ENCODE measurements around the gene GOLGA6L24.
"Not testable (repeated sequence)": the region's sequence is repeated elsewhere in the genome, so short reads cannot be mapped to it uniquely, and the experiment has no call there.

The GOLGA6L24 gene, protein sequence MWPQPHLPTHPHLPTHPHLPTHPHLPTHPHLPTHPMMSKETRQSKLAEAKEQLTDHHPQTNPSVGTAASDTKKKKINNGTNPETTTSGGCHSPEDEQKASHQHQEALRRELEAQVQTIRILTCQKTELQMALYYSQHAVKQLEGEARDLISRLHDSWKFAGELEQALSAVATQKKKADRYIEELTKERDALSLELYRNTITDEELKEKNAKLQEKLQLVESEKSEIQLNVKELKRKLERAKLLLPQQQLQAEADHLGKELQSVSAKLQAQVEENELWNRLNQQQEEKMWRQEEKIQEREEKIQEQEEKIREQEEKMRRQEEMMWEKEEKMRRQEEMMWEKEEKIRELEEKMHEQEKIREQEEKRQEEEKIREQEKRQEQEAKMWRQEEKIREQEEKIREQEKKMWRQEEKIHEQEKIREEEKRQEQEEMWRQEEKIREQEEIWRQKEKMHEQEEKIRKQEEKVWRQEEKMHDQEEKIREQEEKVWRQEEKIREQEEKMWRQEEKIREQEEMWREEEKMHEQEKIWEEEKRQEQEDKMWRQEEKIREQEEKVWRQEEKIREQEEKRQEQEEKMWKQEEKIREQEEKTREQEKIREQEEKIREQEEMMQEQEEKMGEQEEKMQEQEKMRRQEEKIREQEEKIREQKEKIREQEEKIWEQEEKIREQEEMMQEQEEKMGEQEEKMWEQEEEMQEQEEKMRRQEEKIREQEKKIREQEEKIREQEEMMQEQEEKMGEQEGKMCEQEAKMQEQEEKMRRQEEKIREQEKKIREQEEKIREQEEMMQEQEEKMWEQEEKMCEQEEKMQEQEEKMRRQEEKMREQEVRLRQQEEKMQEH

DNA sequence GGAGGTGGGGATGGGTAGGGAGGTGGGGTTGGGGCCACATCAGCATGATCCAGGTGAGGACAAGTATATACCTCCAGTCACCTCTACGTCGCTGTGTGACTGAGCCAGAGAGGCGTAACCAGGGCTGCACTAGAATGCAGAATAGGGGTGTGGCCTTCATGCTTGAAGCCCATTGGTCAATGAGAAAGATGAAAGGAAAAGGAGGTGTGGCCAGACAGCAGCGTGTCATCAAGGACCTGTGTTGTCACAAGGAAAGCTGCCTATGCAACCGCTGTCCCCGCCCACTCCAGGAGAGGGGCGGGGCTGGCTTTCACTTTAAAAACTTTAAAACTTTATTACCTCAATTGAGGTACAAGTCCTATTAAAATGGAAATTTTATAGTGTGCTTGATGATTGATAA lies at the start of gene GOLGA6L24:
GOLGA6L24 (minus strand) TSS at position 101 of the 400 bp plus-strand sequence; CDS start at position 40, 61 bp downstream.
- not testable (repeated sequence) for DNase-seq

DNA sequence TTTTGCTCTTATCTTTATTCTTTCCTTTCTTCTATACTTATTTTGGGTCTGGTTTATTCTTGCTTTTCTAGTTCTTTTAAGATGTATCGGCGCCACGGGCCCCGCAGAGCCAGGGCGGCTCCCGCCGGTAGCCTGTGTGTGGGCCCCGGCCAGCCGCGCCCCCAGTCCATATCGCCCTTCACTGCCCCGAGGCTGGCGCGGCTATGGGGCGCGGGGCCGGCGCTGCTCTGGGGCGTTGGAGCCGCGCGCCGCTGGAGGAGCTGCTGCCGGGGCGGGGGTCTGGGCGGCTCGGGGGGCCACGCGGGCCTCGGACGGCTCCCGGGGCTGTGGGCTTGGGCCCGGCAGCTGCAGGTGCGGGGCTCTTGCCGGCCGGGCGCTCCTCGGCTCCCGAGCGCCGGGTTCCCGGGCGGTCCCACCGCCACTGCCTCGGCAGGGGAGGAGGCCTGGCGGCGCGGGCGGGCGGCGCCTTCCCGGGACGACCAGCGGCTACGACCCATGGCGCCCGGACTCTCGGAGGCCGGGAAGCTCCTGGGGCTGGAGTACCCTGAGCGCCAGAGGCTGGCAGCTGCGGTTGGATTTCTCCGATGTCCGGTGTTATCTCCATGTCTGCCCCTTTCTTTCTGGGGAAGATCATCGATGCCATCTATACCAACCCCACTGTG lies 45.0 kb upstream of the GOLGA6L24 start:
- DNase-seq = not testable (repeated sequence)

DNA sequence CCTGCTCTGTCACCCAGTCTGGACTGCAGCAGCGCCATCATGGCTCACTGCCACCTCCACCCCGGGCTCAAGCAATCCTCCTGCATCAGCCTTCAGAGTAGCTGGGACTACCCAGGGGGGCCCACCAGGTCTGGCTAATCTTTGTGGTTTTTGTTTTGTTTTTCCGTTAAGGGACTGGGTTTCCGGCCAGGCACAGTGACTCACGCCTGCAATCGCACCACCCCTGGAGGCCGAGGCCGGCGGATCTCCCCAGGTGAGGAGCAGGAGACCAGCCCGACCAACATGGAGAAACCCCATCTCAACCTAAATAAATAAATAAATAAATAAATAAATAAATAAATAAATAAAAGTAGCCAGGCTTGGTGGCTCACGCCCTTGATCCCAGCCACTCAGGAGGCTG lies 38.1 kb upstream of the GOLGA6L24 start:
- not testable (repeated sequence) for DNase-seq

DNA sequence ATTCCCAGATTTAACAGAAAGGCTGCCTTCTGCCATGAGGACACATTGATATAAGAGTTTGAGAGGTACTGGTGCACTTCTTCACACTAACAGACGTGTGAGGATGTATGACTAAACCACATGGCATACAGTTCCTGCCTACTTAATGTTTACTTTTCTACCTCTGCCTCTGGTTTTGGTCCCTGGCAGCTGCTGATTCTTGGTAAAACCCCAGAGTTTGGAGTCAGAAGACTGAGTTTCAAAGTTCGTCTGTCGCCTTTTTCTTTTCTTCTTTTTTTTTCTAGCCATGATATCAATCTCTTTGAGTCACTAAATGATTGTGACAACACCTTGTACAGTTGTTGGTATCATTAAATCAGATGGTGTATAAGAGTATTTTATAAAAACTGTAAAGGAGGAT lies 22.2 kb upstream of the GOLGA6L24 start:
- not testable (repeated sequence) for DNase-seq

DNA sequence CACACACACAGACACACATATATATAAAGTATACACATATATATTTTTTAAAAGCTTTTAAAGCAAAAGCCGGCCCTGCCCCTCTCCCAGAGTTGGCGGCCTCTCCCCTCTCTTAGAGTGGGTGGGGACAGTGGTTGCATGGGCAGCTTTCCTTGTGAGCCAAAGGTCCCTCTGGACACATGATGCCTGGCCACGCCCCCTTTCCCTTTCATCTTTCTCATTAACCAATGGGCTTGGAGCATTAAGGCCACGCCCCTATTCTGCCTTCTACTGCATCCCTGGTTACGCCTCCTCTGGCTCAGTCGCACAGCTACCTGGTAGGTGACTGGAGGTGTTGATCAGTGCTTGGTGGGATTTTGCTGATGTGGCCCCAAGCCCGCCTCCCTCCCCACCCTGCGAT lies 20.5 kb upstream of the GOLGA6L24 start, which contains the start of gene GOLGA8F:
GOLGA8F (plus strand) TSS at position 301 of the 400 bp plus-strand sequence; CDS start at position 399, 98 bp downstream.
- not testable (repeated sequence) for DNase-seq

DNA sequence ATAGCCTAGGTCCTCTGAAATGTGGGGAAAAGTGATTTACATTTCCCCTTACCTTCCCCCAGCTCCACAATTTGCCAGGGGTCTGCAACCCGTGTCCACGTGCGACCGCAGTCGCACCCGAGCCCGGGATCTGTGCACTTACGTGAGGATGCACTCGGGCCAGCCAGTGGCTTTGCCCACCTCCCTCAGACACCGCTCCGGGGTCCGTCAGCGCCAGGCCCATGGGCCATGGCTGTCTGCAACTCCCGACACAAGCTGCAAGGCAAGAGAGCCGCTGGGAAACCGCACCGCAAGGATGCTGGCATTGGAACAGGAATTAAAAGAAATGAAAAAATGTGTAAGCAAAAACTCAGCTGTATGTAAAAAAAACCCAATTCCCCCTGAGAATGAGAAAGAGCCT lies 7.6 kb upstream of the GOLGA6L24 start:
- not testable (repeated sequence) for DNase-seq

DNA sequence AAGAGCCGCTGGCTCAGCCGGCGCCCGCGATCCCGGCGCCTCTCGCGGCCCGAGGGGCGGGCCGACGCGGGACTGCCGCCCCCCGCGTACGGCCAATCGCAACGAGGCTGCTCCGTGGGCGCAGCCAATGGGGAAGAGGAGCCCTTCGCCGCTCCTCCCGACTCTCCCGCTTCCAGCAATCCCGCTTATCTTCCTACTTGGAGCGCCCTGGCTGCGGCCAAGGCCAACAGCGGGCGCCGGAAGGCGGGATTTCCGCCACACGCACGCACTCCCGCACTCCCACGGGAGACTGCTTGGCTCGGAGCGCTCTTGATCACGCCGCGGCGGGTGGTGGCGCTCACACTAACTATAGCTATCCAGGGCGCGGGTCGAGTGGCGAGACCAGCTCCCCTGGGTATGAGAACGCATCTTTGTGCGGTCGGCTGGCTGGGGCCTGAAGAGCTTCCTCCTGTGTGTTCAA lies 35.7 kb downstream of the GOLGA6L24 start, which contains the start of gene HERC2:
HERC2 (minus strand) TSS at position 51 of the 460 bp plus-strand sequence. CDS start 746 bp downstream, outside the sequence.
- DNase-seq = not testable (repeated sequence)

DNA sequence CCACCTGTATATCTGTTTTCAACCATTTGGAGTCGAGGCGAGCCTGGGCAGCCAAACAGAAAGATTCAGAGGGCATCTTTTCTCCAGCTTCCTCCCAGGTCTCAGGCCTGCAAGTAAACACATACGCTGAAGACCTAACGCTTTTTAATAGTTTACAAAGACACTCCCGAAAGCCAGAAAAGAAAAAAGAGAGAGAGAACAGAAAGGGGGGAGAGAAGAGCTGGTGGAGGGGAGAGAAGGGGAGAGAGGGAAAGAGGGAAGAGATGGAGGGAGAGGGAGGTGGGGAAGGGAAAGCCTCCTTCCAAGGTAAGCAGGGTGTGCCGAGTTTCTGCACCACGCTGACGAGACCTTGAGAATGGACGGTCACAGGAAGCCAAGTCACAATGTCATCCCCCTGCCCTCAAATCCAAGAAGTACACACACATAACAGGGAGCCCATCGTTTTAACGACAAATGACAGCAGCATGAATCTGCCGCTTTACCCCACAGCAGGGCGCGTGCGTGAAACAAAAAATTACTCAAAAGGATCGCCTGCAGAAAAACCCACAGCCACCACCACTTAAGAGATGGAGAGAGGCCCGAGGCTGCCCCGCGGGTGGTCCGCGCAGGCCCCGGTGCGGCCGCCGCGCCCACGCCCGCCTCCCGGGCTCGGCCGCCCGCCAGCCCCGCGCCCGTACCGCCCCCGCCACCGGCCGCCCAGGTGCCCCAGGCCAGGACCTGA lies 36.4 kb downstream of the GOLGA6L24 start:
- not testable (repeated sequence) for DNase-seq

DNA sequence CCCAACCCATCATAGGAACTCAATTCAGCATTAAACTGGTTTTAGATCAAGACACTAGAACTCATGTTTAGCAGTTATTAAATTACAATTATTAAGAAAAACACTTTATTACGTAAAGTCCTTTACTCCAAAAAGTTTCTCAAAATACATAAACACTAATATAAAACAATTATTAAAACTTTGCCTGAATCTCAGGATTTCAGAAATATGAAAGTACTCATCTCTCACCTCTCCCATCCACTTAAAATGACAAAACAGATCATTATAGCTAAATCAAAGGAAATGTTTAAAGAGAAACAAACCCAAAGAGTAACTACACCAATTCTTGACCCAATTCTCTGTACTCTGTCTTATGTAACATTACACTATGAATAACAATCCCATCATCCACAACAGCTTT lies 38.2 kb downstream of the GOLGA6L24 start:
- not testable (repeated sequence) for DNase-seq

DNA sequence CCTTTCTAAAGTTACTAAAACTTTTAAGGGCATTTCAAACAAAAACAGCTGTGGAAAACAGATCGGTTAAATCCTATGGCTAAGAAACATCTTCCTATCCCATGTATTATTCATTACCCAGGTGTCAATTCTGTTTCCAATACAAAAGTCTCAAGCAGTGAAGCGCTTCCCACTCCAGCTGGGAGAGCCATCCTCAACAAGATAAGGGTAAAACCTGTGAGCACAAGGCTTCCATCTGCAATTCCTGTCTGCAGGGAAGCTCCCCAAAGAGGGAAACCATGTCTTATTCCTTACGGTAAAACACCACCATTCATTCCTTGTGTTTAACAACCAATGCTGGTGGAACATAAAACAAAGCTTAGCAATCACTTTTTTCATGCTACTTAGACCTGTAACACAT lies 39.1 kb downstream of the GOLGA6L24 start:
- not testable (repeated sequence) for DNase-seq

DNA sequence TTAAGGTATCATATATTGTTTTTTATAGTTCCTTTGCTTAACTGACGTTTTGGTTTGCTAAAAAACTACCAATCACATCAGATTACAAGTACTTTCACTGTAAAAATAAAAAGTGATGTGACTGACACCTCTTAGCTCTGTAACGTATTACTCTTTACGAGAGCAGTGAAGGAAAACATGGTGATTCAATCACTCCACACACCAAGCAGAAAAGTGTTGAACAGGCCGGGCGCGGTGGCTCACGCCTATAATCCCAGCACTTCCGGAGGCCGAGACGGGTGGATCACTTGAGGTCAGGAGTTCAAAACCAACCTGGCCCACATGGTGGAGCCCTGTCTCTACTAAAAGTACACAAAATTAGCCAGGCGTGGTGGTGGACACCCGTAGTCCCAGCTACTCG lies 39.8 kb downstream of the GOLGA6L24 start:
- not testable (repeated sequence) for DNase-seq

DNA sequence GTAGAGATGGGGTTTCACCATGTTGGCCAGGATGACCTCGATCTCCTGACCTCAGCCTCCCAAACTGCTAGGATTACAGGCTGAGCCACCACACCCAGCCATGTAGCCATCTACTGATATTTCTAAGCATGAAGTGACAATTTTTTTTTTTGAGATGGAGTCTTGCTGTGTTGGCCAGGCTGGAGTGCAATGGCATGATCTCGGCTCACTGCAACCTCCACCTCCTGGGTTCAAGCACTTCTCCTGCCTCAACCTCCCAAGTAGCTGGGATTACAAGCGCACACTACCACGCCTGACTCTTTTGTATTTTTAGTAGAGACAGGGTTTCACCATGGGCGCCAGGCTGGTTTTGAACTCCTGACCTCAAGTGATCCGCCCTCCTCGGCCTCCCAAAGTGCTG lies 40.9 kb downstream of the GOLGA6L24 start:
- DNase-seq = not testable (repeated sequence)

DNA sequence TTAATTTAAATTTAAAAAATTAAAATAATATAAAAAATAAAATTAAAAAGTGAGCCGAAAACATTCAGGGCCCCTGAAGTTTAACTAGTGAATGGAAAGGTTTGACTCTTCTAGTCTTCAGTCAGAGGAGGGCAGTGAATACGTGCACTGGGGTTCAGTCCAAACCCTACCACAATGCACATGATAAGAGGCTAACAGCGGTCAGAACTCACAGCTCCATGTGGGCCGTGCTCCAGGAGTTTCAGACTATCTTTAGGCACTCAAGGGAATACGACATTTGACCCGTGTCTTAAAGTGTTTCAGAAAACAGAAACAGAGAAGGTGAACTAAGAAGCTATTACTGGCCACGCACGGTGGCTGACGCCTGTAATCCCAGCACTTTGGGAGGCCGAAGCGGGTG lies 47.4 kb downstream of the GOLGA6L24 start:
- not testable (repeated sequence) for DNase-seq

DNA sequence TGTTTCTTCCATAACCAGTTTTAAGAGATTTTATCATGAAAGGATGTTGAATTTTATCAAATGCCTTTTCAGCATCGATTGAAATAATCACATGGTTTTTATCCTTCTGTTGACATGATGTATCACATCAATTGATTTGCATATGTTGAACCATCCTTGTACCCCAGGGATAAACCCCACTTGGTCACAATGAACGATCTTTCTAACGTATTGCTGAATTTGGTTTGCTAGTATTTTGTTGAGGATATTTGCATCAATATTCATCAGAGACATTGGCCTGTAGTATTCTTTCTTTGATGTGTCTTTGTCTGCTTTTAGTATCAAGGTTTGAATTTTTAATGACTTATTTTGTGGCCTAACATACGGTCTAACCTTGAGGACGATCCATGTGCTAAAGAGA lies 49.2 kb downstream of the GOLGA6L24 start:
- DNase-seq = not testable (repeated sequence)
